AG04449 (cell line): Measurements from ENCODE around the gene SOX21.

Experiments
- CTCF ChIA-PET: fragments of 350-600 bp; formaldehyde crosslinking; extraction: SDS; loops from one replicate; lab custom pipeline; 2021; ENCODE audit warnings: antibody characterized with exemption; lab: Yijun Ruan, JAX
- POLR2A ChIA-PET: fragments of 400-600, 350-600 bp; formaldehyde crosslinking; extraction: SDS; loops from one replicate; lab custom pipeline; 2020; ENCODE audit warnings: antibody characterized with exemption, inconsistent platforms; lab: Yijun Ruan, JAX
- DNase-seq: peaks from one replicate; pipeline ENCODE4 v3.0.0-alpha.2; 2010; ENCODE audit warnings: low read depth, low spot score
- H3K4me3 ChIP-seq: 2 replicates; pipeline ENCODE4 v1.5.1; 2011; ENCODE audit warnings: low read depth, mild to moderate bottlenecking, control low read depth, low read length
- CTCF ChIP-seq: IDR thresholded peaks from one replicate; pipeline ENCODE4 v1.5.1; 2011; ENCODE audit warnings: mild to moderate bottlenecking, moderate library complexity, low read length, control low read depth, inconsistent platforms; ENCODE audit not compliant: insufficient read depth; ENCODE audit errors: missing control alignments

Gene SOX21

GRCh38 chr13:94710065-94710781 lies 2.1 kb downstream of the SOX21 start:
- no peak for DNase-seq
- no peak for TF ChIP-seq CTCF
- CTCF ChIA-PET, result interaction anchor here (1.0 to 2.0 kb wide), 2 partner anchors 50 to 694 kb away, joined by 3 to 5 read pairs; no protein-coding TSS in a partner anchor
- H3K4me3 ChIP-seq, result no peak overlapping the region
- POLR2A ChIA-PET, result no interaction called here

GRCh38 chr13:94709001-94709834 lies 3.1 kb downstream of the SOX21 start:
- TF ChIP-seq CTCF, result no peak
- no peak overlapping the region for H3K4me3 ChIP-seq
- DNase-seq, result no peak
- ChIA-PET CTCF (interaction anchor here (2.0 kb wide), 1 partner anchor 49 kb away, joined by 5 read pairs; no protein-coding TSS in a partner anchor), POLR2A (no interaction called here)

GRCh38 chr13:94708031-94708859 lies 4.1 kb downstream of the SOX21 start:
- TF ChIP-seq CTCF, result no peak
- no peak overlapping the region for H3K4me3 ChIP-seq
- POLR2A ChIA-PET, result no interaction called here
- CTCF ChIA-PET, result no interaction called here
- DNase-seq, result no peak

GRCh38 chr13:94707400-94708021 lies 4.8 kb downstream of the SOX21 start:
- POLR2A ChIA-PET, result no interaction called here

More at GRCh38 chr13:94707400-94708021, 4.8 kb downstream of the SOX21 start:
- no peak overlapping the region for H3K4me3 ChIP-seq
- no peak for TF ChIP-seq CTCF
- CTCF ChIA-PET, result interaction anchor here (0.7 to 0.9 kb wide), 2 partner anchors 33 to 272 kb away, joined by 3 read pairs; no protein-coding TSS in a partner anchor
- DNase-seq, result no peak
